BLaER1 (cell line): ENCODE measurements around the gene ELMO3.

Experiments
- H3K27ac ChIP-seq: shearing (Covaris generic); formaldehyde crosslinking; 2 replicates; pipeline ENCODE4 v1.8.1; 2022
- H3K27me3 ChIP-seq: shearing (Covaris generic); formaldehyde crosslinking; 2 replicates; pipeline ENCODE4 v1.8.1; 2022
- H3K36me3 ChIP-seq: shearing (Covaris generic); formaldehyde crosslinking; 2 replicates; pipeline ENCODE4 v1.8.1; 2022
- H3K4me1 ChIP-seq: shearing (Covaris generic); formaldehyde crosslinking; 2 replicates; pipeline ENCODE4 v1.8.1; 2022
- H3K4me2 ChIP-seq: shearing (Covaris generic); formaldehyde crosslinking; 2 replicates; pipeline ENCODE4 v1.8.1; 2022
- H3K4me3 ChIP-seq: shearing (Covaris generic); formaldehyde crosslinking; 2 replicates; pipeline ENCODE4 v1.8.1; 2022
- H3K9ac ChIP-seq: shearing (Covaris generic); formaldehyde crosslinking; 2 replicates; pipeline ENCODE4 v1.8.1; 2022
- H3K9me3 ChIP-seq: shearing (Covaris generic); formaldehyde crosslinking; 2 replicates; pipeline ENCODE4 v1.8.1; 2022
- H4K20me1 ChIP-seq: shearing (Covaris generic); formaldehyde crosslinking; 2 replicates; pipeline ENCODE4 v1.8.1; 2022
- Cebpa-rat ChIP-seq: shearing (Covaris generic); IDR thresholded peaks from 2 replicates; pipeline ENCODE4 v1.8.1; 2022

The ELMO3 gene

DNA sequence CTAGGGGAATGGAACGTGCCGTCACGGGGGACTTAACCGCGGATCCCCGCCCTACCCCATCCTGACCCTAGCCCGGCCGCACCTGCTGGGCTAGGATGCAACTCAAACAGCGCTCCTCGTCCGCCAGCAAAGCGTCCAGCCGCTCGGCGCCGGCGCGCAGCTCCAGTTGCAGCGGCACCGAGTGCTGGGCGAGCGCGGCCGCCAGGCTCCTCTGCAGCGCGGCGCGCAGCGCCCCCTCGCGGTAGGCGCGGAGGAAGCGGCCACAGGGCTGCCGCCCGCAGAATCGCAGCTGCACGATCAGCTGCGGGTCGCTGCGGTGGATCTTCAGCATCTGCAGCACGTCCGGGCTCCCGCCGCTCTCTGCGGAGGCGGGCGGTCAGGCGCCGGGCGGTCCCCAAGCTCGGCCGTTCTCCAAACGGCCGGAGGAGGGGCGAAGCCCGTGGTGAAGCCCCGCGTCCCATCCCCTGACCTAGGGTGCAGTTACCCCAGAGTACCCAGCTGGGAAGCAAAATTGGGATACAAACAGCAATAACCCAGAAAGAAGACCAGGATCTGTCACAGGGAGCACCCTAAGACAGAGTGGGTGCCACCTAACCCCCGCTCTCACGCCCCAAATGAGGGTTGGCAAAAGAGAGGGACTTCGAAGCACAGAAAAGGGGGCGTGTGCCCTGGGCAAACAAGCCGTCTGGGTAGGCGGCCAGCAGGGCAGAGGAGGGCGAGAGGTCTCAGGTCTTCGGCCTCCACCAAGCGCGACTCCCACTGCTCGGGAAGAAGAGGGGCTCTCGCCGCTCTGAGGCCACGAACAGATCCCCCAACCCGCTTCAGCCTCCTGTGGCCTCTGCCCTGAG is 43.4 kb upstream of the ELMO3 start:
- Histone ChIP-seq H3K27me3 (peaks cover 30% of the 10 kb centered on the region), H3K27ac (no peak overlapping the region), H3K4me2 (peak overlapping the region; percentile 76), H4K20me1 (peaks cover 88% of the 10 kb centered on the region), H3K9ac (no peak overlapping the region), H3K4me3 (no peak overlapping the region), H3K9me3 (no peaks in the 10 kb centered on the region), H3K36me3 (peaks cover 7% of the 10 kb centered on the region; the same call in 1 of the 2 replicates), H3K4me1 (peaks cover 52% of the 10 kb centered on the region)
- TF ChIP-seq Cebpa-rat: no peak

DNA sequence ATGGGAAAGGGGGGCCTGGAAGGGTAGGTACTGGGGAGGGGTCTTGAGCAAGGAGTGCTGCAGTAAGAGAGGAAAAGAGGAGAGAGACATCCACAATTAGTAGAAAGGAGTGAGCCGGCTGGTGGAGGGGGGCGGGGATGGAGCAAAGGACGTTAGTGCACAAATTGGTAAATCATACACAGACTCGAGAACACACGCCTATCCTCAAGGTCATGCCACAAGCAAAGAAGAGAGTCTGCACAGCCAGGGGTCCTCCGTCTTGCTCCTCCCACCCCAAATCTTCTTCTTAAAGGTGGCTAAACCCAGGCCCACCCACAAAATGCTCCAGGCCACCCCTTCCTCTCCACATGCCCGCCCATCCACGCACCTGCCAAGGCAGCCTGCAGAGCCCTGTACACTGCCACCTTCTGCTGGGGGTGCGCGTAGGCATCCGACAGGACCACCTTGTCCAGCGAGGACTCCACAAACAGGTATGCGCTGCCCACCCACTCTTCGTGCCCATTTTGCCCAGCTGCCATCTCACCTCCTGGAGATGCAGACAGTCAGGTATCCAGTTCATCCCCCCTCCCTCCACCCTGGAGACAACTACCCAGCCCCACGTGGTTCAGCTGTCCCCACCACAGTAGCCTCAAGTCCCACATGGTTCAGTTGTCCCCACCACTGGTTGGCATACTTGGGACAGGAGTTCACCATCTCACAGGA is 42.6 kb upstream of the ELMO3 start:
- peaks cover 27% of the 10 kb centered on the region for H3K27me3 ChIP-seq
- H3K4me2 ChIP-seq: peak overlapping the region; percentile 76
- no peak overlapping the region for H3K27ac ChIP-seq
- peaks cover 82% of the 10 kb centered on the region for H4K20me1 ChIP-seq
- peaks cover 47% of the 10 kb centered on the region for H3K4me1 ChIP-seq
- H3K9ac ChIP-seq: no peak overlapping the region
- peaks cover 7% of the 10 kb centered on the region; the same call in 1 of the 2 replicates for H3K36me3 ChIP-seq
- TF ChIP-seq Cebpa-rat: no peak
- no peak overlapping the region for H3K4me3 ChIP-seq
- no peaks in the 10 kb centered on the region for H3K9me3 ChIP-seq

DNA sequence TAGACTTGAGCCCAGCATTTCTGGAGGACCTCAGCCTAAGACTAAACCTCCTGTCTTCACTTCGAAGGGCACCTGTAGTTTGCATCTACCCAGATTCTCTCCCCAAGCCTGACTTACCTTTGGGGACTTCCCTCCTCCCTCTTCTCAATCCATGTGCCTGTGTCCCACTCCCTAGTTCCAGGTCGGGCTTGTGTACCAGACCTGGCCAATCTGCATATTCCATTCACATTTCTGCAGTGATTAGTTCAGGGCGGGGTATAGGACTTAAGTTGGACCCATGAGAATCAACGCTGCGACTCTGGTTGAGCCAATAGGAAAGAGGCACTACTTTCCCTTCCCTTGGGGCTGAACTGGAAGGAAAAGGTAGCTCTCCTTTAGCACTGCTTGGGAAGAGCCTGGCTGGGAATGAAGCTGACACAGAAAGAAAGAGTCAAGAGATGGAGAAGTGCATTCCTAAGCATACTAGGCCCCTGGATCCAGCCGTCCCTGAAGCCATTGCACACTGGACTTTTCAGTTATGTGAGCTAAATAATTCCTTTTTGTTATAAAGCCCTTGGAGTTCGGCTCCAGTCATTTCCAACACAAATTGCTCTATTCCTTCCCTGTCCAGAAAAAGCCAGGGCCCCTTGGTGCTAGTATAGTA is 41.7 kb upstream of the ELMO3 start:
- peaks cover 27% of the 10 kb centered on the region for H3K27me3 ChIP-seq
- H3K4me1 ChIP-seq: peaks cover 53% of the 10 kb centered on the region

DNA sequence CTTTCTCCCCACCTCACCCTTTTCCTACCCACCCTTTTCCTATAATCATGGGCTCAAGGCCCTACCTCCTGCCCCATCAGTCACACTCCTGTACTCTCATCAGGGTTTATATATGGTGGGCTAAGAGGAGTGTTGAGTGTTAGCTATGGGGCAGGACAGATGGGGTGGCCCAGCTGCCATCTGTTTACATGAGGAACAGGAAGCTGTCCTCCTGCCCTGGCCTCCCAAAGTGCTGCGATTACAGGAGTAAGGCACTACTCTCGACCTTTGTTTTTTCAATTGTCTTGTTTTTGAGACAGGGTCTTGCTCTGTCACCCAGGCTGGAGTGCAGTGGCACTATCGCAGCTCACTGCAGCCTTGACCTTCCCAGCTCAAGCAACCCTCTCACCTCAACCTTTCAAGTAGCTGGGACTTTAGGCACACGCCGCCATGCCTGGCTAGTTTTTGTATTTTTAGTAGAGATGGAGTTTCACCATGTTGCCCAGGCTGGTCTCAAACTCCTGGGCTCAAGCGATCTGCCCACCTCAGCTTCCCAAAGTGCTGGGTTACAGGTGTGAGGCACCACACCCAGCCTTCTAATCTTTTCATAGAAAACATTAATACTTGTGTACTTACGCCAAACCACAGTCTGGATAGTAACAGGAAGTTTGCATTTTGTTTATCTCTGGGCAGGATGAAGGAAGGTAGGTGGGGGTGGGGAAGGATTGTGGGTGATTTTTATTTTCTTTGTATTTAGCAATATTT is 40.9 kb upstream of the ELMO3 start:
- no peak overlapping the region for H3K27ac ChIP-seq
- peaks cover 30% of the 10 kb centered on the region for H3K27me3 ChIP-seq

More for the DNA sequence above, 41.7 kb upstream of the ELMO3 start:
- H3K9ac ChIP-seq: no peak overlapping the region
- H3K4me3 ChIP-seq: no peak overlapping the region
- peaks cover 82% of the 10 kb centered on the region for H4K20me1 ChIP-seq
- no peaks in the 10 kb centered on the region for H3K9me3 ChIP-seq
- no peak for TF ChIP-seq Cebpa-rat
- H3K27ac ChIP-seq: no peak overlapping the region
- no peak overlapping the region for H3K4me2 ChIP-seq
- H3K36me3 ChIP-seq: peaks cover 7% of the 10 kb centered on the region; the same call in 1 of the 2 replicates

DNA sequence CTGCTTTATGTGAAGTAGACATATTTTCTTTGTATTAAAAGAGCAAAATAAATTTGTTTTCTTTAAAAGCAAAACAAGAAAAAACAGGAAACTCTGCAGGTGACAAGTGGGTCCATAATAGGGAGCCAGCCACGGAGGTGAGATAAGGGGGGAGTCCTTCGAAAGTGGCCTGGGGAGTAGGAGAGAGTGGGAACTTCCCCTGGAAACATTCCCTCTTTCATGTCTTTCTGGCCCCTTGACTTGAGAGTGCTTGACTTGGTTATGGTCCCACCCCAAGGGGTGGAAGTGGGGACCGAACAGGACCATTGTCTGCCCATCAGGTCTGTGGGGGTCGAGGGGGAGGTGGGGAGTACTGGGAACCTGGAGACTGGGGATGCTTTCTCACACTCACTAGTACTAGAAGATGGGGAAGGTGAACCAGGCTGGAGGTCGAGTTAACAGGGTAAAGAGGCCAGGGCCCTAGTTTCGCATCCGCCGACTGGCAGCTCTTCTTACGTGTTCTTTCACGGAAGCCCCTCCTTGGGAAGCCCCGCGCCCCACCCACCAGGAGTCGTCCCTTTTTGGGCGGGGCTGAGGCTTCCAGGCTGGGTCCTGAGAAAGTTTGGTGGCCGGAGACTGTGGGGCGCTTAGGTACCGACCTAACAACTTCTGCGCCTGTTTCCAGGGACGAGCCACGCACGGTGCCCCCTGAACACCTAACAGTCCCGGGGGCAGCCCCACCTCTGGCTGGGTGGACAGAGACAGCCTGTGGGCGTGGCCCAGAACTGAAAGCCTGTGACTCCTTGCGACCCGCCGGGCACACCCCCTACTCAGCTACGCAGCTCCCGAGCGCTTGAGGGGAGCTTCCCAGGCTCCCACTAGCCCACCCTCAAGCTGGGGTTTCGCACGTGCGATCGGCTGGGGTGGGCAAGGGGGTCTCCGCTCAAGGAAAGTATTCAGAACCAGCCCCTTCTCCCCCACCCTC is 40.0 kb upstream of the ELMO3 start:
- H3K27ac ChIP-seq: peak overlapping the region; percentile 28; the same call in 1 of the 2 replicates
- H3K9me3 ChIP-seq: no peaks in the 10 kb centered on the region
- H3K4me3 ChIP-seq: peak overlapping the region; percentile 93
- TF ChIP-seq Cebpa-rat: no peak
- peaks cover 38% of the 10 kb centered on the region for H3K27me3 ChIP-seq
- peaks cover 70% of the 10 kb centered on the region for H3K4me1 ChIP-seq
- peaks cover 7% of the 10 kb centered on the region; the same call in 1 of the 2 replicates for H3K36me3 ChIP-seq
- peaks cover 84% of the 10 kb centered on the region for H4K20me1 ChIP-seq
- H3K4me2 ChIP-seq: peak overlapping the region; percentile 99
- H3K9ac ChIP-seq: peak overlapping the region; percentile 81

More for the DNA sequence above, 40.9 kb upstream of the ELMO3 start:
- Histone ChIP-seq H4K20me1 (peaks cover 82% of the 10 kb centered on the region), H3K9me3 (no peaks in the 10 kb centered on the region), H3K4me1 (peaks cover 62% of the 10 kb centered on the region), H3K4me2 (peak overlapping the region; percentile 99), H3K9ac (0 out of 2 replicates have a peak overlapping the region, but pooled peaks have one; percentile 81), H3K4me3 (0 out of 2 replicates have a peak overlapping the region, but pooled peaks have one; percentile 93), H3K36me3 (peaks cover 7% of the 10 kb centered on the region; the same call in 1 of the 2 replicates)
- TF ChIP-seq Cebpa-rat: no peak

DNA sequence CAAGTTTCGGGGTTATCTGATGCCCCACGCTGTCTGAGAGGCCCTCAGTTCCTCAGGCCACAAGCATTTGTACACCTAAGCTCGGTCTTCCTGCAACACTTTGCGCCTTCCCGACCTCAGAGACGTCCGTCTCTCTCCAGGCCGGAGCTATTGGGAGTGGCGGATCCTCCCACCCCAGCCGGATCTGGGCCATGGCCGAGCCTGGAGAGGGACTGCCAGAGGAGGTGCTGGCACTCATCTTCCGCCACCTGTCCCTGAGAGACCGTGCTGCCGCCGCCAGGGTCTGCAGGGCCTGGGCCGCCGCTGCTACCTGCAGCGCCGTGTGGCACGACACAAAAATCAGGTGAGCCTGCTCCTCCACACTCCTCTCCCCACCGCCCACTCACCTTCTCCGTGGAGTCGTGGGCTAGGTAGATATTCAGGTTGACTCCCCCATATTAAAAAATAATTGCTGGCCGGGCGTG is 37.3 kb upstream of the ELMO3 start:
- Histone ChIP-seq H3K9ac (no peak overlapping the region), H3K36me3 (no peaks in the 10 kb centered on the region), H3K9me3 (no peaks in the 10 kb centered on the region), H3K27ac (no peak overlapping the region), H3K4me2 (peak overlapping the region; percentile 99), H3K4me3 (peak overlapping the region; percentile 93; the same call in 1 of the 2 replicates), H3K4me1 (peaks cover 66% of the 10 kb centered on the region), H4K20me1 (peaks cover 75% of the 10 kb centered on the region), H3K27me3 (peaks cover 57% of the 10 kb centered on the region)
- no peak for TF ChIP-seq Cebpa-rat

DNA sequence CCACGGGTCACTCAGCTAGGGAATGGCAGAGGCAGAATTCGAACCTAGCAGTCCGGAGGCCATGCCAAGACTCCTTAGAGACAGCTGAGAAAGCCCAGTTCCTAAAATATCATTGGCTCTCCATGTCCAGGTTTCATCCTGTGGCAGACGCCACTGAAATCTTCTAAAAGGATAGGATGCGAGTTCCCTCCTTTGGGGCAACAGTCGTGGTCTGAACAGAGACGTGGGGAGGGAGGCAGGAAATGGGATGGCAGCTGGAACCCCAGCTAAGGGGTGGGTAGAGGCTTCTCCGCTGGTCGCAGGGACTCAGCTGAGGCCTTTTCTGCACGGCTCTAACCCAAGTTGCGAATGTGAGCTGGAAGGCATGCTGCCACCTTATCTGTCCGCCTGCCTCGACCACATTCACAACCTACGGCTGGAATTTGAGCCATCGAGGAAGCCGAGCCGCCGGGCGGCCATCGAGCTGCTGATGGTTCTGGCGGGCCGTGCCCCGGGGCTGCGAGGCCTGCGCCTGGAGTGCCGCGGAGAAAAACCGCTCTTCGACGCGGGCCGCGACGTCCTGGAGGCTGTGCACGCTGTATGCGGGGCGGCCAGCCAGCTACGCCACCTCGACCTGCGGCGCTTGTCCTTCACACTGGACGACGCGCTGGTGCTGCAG is 36.3 kb upstream of the ELMO3 start:
- H3K27ac ChIP-seq: no peak overlapping the region
- H3K4me1 ChIP-seq: peaks cover 62% of the 10 kb centered on the region
- H3K4me2 ChIP-seq: peak overlapping the region; percentile 81
- peak overlapping the region; percentile 63 for H3K4me3 ChIP-seq
- H3K27me3 ChIP-seq: peaks cover 67% of the 10 kb centered on the region
- no peak overlapping the region for H3K9ac ChIP-seq
- TF ChIP-seq Cebpa-rat: no peak
- no peaks in the 10 kb centered on the region for H3K36me3 ChIP-seq
- H4K20me1 ChIP-seq: peaks cover 65% of the 10 kb centered on the region
- no peaks in the 10 kb centered on the region for H3K9me3 ChIP-seq
